Neuronal stem cell (in vitro differentiated cells): ENCODE results near the gene SPECC1.

Source experiments
- DNase-seq: peaks from one replicate; pipeline ENCODE4 v3.0.0-alpha.2; 2013; ENCODE audit warnings: low spot score
- H2AFZ ChIP-seq: one replicate; pipeline ENCODE4 v1.6.1; 2013; ENCODE audit warnings: mild to moderate bottlenecking, low read length, inconsistent platforms
- H2AK5ac ChIP-seq: 2 replicates; pipeline ENCODE4 v1.6.1; 2013; ENCODE audit warnings: low read depth, mild to moderate bottlenecking, inconsistent platforms, low read length, moderate library complexity, mixed read lengths
- H2BK120ac ChIP-seq: 2 replicates; pipeline ENCODE4 v1.6.1; 2013; ENCODE audit warnings: low read depth, mild to moderate bottlenecking, inconsistent platforms, low read length, moderate library complexity, mixed read lengths
- H2BK12ac ChIP-seq: one replicate; pipeline ENCODE4 v1.6.1; 2013; ENCODE audit warnings: low read length, inconsistent platforms
- H2BK15ac ChIP-seq: 2 replicates; pipeline ENCODE4 v1.6.1; 2013; ENCODE audit warnings: mild to moderate bottlenecking, low read length, inconsistent platforms, mixed read lengths
- H2BK5ac ChIP-seq: one replicate; pipeline ENCODE4 v1.6.1; 2013; ENCODE audit warnings: inconsistent platforms, mild to moderate bottlenecking, low read length, moderate library complexity
- H3K14ac ChIP-seq: one replicate; pipeline ENCODE4 v1.6.1; 2013; ENCODE audit warnings: low read length, inconsistent platforms
- H3K18ac ChIP-seq: 2 replicates; pipeline ENCODE4 v1.6.1; 2013; ENCODE audit warnings: low read length, inconsistent platforms
- H3K23ac ChIP-seq: 2 replicates; pipeline ENCODE4 v1.6.1; 2013; ENCODE audit warnings: low read depth, mild to moderate bottlenecking, mixed read lengths, low read length, inconsistent platforms; ENCODE audit not compliant: poor library complexity
- H3K27ac ChIP-seq: replicated peaks from 3 replicates; pipeline ENCODE4 v1.5.1; 2013; ENCODE audit warnings: low read length, inconsistent platforms
- H3K27me3 ChIP-seq, 3 experiments: 2 replicates each; pipeline ENCODE4 v1.6.1; 2013; ENCODE audit warnings: low read length in 3 of 3, mild to moderate bottlenecking in 2 of 3, inconsistent platforms in 1 of 3, low read depth in 1 of 3, mixed read lengths in 1 of 3, moderate library complexity in 1 of 3; ENCODE audit not compliant: control insufficient read depth in 3 of 3, insufficient read depth in 3 of 3
- H3K36me3 ChIP-seq, 2 donors: replicated peaks in 1 of 2; 2 replicates each; pipeline ENCODE4 v1.6.1; 2013; ENCODE audit warnings: low read length in 2 of 2; ENCODE audit not compliant: control insufficient read depth in 2 of 2, insufficient read depth in 2 of 2
- H3K4ac ChIP-seq: 2 replicates; pipeline ENCODE4 v1.6.1; 2013; ENCODE audit warnings: inconsistent platforms, mild to moderate bottlenecking, low read length, moderate library complexity
- H3K4me1 ChIP-seq, 2 donors: 1 replicate in 1 of 2; 2 replicates in 1 of 2; pipeline ENCODE4 v1.6.1; 2013; ENCODE audit warnings: low read length in 2 of 2, low read depth in 1 of 2; ENCODE audit not compliant: control insufficient read depth in 2 of 2, insufficient read depth in 1 of 2
- H3K4me2 ChIP-seq: one replicate; pipeline ENCODE4 v1.6.1; 2013; ENCODE audit warnings: mild to moderate bottlenecking, low read length, inconsistent platforms; ENCODE audit not compliant: insufficient read depth, poor library complexity, severe bottlenecking
- H3K4me3 ChIP-seq, 2 donors: 2 replicates each; pipeline ENCODE4 v1.5.1; 2013; ENCODE audit warnings: low read length in 2 of 2, mild to moderate bottlenecking in 2 of 2, inconsistent platforms in 1 of 2, moderate library complexity in 1 of 2
- H3K79me1 ChIP-seq: one replicate; pipeline ENCODE4 v1.6.1; 2013; ENCODE audit warnings: low read depth, mild to moderate bottlenecking, inconsistent platforms, low read length, moderate library complexity
- H3K9ac ChIP-seq: one replicate; pipeline ENCODE4 v1.6.1; 2013; ENCODE audit warnings: mild to moderate bottlenecking, low read depth, low read length, inconsistent platforms; ENCODE audit not compliant: poor library complexity
- H3K9me3 ChIP-seq, 2 donors: replicated peaks in 1 of 2; 2 replicates each; pipeline versions ENCODE3 to v1.6.1; 2013; ENCODE audit warnings: low read length in 2 of 2, mild to moderate bottlenecking in 2 of 2, inconsistent platforms in 1 of 2, low read depth in 1 of 2, mixed read lengths in 1 of 2, moderate library complexity in 1 of 2; ENCODE audit not compliant: control insufficient read depth in 2 of 2, insufficient read depth in 1 of 2
- H4K8ac ChIP-seq: one replicate; pipeline ENCODE4 v1.6.1; 2013; ENCODE audit warnings: low read depth, mild to moderate bottlenecking, inconsistent platforms, low read length, moderate library complexity
- H4K91ac ChIP-seq: one replicate; pipeline ENCODE4 v1.6.1; 2013; ENCODE audit warnings: low read length, low read depth, mild to moderate bottlenecking, inconsistent platforms; ENCODE audit not compliant: poor library complexity
- WGBS, 2 donors: extraction: QIAGEN DNeasy Blood & Tissue Kit; methylation state at CpG; one replicate each; pipeline ENCODE4 v1.1.7; 2013; ENCODE audit warnings: missing lambda C conversion rate in 2 of 2, mixed read lengths in 1 of 2; ENCODE audit not compliant: insufficient read length in 2 of 2, insufficient replicate concordance in 1 of 2; ENCODE audit errors: extremely low coverage in 2 of 2; 5-methylcytosine and 5-hydroxymethylcytosine counted together

The SPECC1 gene

DNA sequence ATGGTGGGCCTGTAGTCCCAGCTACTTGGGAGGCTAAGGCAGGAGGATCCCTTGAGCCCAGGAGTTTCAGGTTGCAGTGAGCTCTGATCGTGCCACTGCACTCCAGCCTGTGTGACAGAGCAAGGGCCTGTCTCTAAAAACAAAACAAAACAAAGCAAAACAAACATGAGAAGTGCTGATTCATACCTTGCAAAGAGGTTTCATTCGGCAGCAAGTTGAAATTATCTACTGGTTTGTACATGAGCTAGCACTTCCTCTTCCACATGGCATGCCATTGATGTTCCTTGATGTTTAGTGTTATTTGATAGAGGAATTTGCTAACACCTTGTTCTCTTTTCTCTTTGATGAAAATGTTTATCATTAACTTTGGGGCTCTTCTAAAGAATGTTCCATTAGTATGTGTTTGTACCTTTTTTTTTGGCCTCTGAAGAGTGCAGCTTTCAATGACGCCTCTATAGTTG lies 50.6 kb downstream of the SPECC1 start:
- Histone ChIP-seq H4K8ac (no peak overlapping the region), H2BK5ac (no peak overlapping the region), H3K9me3 (no peaks in the 10 kb centered on the region), H4K91ac (no peak overlapping the region), H3K79me1 (no peaks in the 10 kb centered on the region), H2BK12ac (no peak overlapping the region), H3K4me1 (peaks cover 2 to 3% of the 10 kb centered on the region in 2 donors), H3K4me3 (no peak overlapping the region), H3K18ac (no peak overlapping the region), H3K27me3 (peaks cover 0 to 17% (median 0%) of the 10 kb centered on the region in 3 experiments), H2BK15ac (no peak overlapping the region), H3K14ac (no peak overlapping the region), H2AFZ (no peak overlapping the region), H2BK120ac (no peak overlapping the region), H3K23ac (no peak overlapping the region), H3K27ac (no peak overlapping the region), H3K9ac (no peak overlapping the region), H3K36me3 (no peaks in the 10 kb centered on the region), H2AK5ac (no peak overlapping the region), H3K4me2 (no peak overlapping the region), H3K4ac (no peak overlapping the region)
- no CpG with 5 or more reads among the region's 3 CpGs for WGBS, 2 donors
- no peak for DNase-seq

GRCh38 chr17:20063665-20064648 lies 54.8 kb downstream of the SPECC1 start:
- Histone ChIP-seq H3K9ac (no peak overlapping the region), H3K79me1 (no peaks in the 10 kb centered on the region), H3K9me3 (no peaks in the 10 kb centered on the region), H3K27ac (no peak overlapping the region), H3K4me1 (peaks cover 2 to 3% of the 10 kb centered on the region in 2 donors), H2AFZ (peak overlapping the region; percentile 33), H3K4ac (no peak overlapping the region), H3K18ac (no peak overlapping the region), H3K4me3 (no peak overlapping the region), H2AK5ac (no peak overlapping the region), H2BK120ac (no peak overlapping the region), H2BK12ac (no peak overlapping the region), H3K4me2 (no peak overlapping the region), H3K14ac (no peak overlapping the region), H2BK15ac (no peak overlapping the region), H4K91ac (no peak overlapping the region), H3K27me3 (peaks cover 0 to 18% (median 0%) of the 10 kb centered on the region in 3 experiments), H2BK5ac (no peak overlapping the region), H4K8ac (no peak overlapping the region), H3K36me3 (no peaks in the 10 kb centered on the region), H3K23ac (no peak overlapping the region)
- WGBS, 2 donors = no CpG with 5 or more reads among the region's 12 CpGs
- no peak for DNase-seq

DNA sequence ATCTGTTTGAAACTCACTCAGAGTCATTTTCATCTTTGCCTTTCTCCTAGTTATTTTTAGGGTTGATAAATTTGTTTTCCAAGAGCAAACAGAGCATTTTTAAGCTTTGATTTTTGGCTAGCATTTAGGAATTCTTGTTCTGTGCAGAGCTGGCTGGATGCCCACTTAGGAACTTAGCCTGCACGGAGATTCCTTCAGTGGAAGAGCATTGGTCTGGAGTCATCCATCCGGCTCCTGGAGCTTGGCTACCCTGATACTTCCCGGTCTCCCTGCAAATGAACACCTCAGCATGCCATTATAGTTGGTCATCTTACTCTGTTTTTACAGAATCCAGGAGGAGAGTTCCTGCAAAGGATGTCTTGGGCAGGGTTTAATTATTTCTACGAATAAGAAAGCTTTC lies 57.1 kb downstream of the SPECC1 start:
- no peak overlapping the region for H2BK12ac ChIP-seq
- H3K9me3 ChIP-seq = no peaks in the 10 kb centered on the region
- no peak for DNase-seq
- H3K14ac ChIP-seq = no peak overlapping the region
- no peak overlapping the region for H2BK15ac ChIP-seq
- H3K36me3 ChIP-seq = no peaks in the 10 kb centered on the region
- no peak overlapping the region for H2AK5ac ChIP-seq
- H3K4ac ChIP-seq = no peak overlapping the region
- H3K23ac ChIP-seq = no peak overlapping the region
- no peak overlapping the region for H4K91ac ChIP-seq
- H3K4me2 ChIP-seq = no peak overlapping the region
- H3K79me1 ChIP-seq = no peaks in the 10 kb centered on the region
- H2BK120ac ChIP-seq = no peak overlapping the region
- H3K4me1 ChIP-seq = peaks cover 2 to 3% of the 10 kb centered on the region in 2 donors
- H3K18ac ChIP-seq = no peak overlapping the region
- no peak overlapping the region for H3K27ac ChIP-seq
- no peak overlapping the region for H3K9ac ChIP-seq
- WGBS, 2 donors = no CpG with 5 or more reads among the region's 4 CpGs
- H3K27me3 ChIP-seq = peaks cover 0 to 20% (median 0%) of the 10 kb centered on the region in 3 experiments
- H2BK5ac ChIP-seq = no peak overlapping the region
- H2AFZ ChIP-seq = no peak overlapping the region
- H4K8ac ChIP-seq = no peak overlapping the region
- no peak overlapping the region for H3K4me3 ChIP-seq

GRCh38 chr17:20067711-20068110 lies 58.6 kb downstream of the SPECC1 start:
- DNase-seq = no peak
- H2AFZ ChIP-seq = no peak overlapping the region
- no peak overlapping the region for H4K8ac ChIP-seq
- no peaks in the 10 kb centered on the region for H3K9me3 ChIP-seq
- H3K36me3 ChIP-seq = no peaks in the 10 kb centered on the region
- WGBS, 2 donors = no CpG with 5 or more reads among the region's 4 CpGs
- peaks cover 2 to 3% of the 10 kb centered on the region in 2 donors for H3K4me1 ChIP-seq
- H3K4ac ChIP-seq = no peak overlapping the region
- no peak overlapping the region for H3K18ac ChIP-seq
- no peak overlapping the region for H3K14ac ChIP-seq
- no peak overlapping the region for H2BK15ac ChIP-seq
- peaks cover 0 to 29% (median 0%) of the 10 kb centered on the region in 3 experiments for H3K27me3 ChIP-seq
- H3K79me1 ChIP-seq = no peaks in the 10 kb centered on the region
- H4K91ac ChIP-seq = no peak overlapping the region
- H3K4me2 ChIP-seq = no peak overlapping the region
- no peak overlapping the region for H3K4me3 ChIP-seq
- no peak overlapping the region for H2AK5ac ChIP-seq
- H2BK120ac ChIP-seq = no peak overlapping the region
- H2BK12ac ChIP-seq = no peak overlapping the region
- H3K9ac ChIP-seq = no peak overlapping the region
- no peak overlapping the region for H3K27ac ChIP-seq
- no peak overlapping the region for H2BK5ac ChIP-seq
- H3K23ac ChIP-seq = no peak overlapping the region
